Activated T-cell treated with anti-CD3 and anti-CD28 coated beads for 1 hour (primary cell): ENCODE results near the gene DDR2.
"Not testable (repeated sequence)": the region's sequence is repeated elsewhere in the genome, so short reads cannot be mapped to it uniquely, and the experiment has no call there.

Experiments
- DNase-seq: peaks from one replicate; pipeline ENCODE4 v3.0.0-alpha.2; 2020; ENCODE audit warnings: low read depth

DDR2 gene

DNA sequence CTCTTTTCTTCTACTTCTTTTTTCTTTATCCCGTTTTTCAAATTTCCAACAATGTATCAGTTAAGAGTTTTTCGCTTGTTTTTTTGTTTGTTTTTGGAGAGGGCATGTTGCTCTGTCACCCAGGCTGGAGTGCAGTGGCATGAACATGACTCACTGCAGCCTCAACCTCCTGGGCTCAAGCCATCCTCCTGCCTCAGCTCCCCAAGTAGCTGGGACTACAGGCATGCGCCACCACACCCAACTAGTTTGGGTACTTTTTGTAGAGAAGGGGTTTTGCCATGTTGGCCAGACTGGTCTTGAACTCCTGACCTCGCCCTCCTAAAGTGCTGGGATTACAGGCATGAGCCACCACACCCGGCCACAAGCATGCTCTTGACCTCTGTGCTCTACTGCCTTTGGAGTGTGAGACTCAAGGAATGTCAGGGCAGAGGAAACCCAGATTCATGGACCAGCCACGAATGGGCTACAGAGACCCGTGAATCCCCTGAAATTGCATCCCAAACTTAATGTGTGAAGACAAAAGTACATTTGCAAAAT is 93.1 kb downstream of the DDR2 start:
- DNase-seq, result no peak

- no peak for DNase-seq
Measured at GRCh38 chr1:162726555-162726954, 94.3 kb downstream of the DDR2 start.

DNA sequence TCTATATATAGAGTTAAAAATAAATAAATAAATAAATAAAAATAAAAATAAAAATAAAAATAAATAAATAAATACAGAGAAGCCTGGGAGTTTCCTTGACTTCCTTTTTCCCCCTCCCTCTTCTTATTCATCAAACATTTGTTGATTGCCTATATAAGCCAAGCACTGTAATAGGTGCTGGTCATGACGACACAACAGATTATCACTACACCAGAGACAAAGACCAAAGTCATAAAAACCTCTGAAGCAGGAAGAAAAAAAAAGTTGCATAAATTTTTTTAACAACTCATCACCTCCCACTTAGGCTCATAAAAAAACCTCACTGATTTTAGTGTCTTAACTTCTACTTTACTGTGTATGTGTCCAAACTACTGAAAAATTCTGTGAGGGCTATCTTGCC is 95.2 kb downstream of the DDR2 start:
- not testable (repeated sequence) for DNase-seq

GRCh38 chr1:162728573-162728972 is 96.3 kb downstream of the DDR2 start:
- no peak for DNase-seq

GRCh38 chr1:162729195-162729774 is 97.0 kb downstream of the DDR2 start:
- not testable (repeated sequence) for DNase-seq

DNA sequence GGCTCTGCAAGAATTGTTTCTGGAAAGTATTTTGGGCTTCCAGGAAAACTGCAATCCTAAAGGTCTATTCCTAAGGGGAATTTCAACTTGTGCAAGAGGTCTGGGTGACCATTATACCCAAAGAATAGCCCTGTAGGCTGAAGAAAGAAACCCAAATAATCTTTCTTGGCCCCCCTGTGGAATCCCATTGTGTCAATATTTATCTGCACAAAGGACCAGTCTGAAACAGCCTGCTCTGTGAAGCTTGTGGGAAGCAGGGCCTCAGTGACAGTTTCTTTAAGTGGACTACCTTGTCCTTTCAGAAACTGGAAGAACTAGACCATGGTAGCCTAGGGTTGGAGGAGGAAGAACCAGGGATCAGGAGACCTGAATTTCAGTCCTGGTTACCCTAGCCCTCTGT is 99.8 kb downstream of the DDR2 start:
- no peak for DNase-seq

DNA sequence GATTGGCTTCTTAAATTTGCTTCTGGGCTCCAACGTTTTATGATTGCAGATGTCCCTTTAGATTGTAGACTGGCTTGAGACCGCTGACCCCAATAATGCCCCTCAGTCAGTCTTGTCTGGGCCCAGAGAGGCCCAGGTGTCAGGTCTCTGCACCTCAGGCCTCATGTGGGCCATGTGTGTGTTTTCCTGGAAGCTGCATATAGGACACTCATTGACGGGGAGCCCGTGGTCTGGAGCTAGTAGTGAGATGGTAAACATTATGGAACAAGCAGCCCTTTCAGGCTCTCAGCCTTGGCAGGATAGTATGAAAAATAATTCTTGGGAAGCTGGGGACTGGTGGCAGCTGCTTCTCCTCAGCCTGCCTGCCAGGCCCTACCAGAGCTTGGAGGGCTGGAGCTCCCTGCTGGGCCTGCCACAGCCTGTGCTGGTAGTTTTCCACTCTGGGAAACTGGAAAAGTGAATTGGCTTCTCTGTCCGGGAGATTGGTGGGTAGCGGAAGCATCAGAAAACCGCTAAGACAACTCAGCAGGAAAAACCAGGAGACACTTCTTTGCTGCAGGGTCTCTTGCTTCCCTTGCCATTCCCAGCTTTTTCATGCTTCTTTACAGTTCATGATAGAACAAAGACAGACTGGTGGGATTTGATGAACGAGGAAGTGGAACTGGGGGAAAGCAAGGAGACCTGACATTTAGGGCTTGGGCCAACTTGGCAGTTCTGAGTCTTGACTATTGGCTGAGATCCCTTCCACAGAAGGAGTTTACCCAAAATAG is 100.5 kb downstream of the DDR2 start:
- DNase-seq, result no peak

GRCh38 chr1:162733336-162733590 is 101.0 kb downstream of the DDR2 start:
- DNase-seq, result no peak

- DNase-seq, result no peak
Measured at GRCh38 chr1:162734047-162734446, 101.8 kb downstream of the DDR2 start.

GRCh38 chr1:162736184-162736583 is 103.9 kb downstream of the DDR2 start:
- no peak for DNase-seq

DNA sequence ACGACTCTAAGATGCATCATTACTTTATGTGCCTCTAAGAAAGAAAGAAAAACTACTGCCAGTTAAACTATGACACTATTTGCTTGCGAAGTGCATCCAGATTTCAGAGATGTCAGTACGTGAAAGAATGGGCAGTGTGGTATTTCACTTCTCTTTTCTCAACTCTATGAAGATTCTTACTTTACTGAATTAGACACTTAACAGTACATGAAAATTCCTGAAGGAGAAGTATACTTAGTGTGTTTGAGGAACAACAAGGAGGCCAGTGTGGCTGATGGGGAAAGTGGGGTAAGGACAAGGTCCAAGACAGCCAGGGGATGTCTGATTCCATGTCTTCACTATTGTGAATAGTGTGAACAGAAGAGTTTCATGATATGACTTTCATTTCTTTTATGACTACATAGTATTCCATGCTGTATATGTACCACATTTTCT is 104.4 kb downstream of the DDR2 start:
- no peak for DNase-seq

DNA sequence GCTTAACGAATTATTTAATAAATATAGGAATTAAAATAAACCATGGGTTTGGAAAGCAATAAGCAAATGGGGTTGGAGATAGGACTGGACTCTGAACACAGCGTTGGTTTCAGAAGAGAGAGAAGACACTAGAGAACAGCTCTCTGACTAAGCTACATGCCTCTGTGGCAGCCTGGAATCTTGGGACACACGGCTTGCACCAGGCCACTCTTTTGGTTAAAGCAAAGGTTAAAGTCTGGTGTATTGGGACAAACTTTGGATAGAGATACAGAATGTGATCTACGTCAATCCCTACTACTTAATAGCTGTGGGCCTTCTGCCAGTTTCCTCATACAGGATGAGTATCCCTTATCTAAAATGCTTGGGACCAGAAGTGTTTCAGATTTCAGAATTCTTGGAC is 108.5 kb downstream of the DDR2 start:
- DNase-seq, result no peak

DNA sequence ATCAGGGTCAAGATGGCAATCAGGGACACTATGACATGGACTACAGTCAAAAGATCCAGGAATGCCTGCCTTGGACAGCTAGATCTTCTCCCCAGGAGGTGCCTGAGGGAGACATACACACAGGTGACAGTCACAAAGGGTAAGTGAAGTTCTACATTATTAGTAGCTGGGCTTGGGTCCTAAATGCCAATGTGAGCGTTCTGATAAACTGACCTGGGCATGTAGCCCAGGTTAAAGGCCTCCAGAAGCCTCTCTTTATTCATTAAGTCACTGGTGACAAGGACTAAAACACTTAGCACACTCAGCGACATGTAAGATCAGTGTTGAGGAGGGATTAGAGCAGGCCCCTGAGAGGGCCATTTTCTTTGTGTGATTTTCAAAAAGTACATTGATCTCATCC is 109.3 kb downstream of the DDR2 start:
- DNase-seq, result no peak

DNA sequence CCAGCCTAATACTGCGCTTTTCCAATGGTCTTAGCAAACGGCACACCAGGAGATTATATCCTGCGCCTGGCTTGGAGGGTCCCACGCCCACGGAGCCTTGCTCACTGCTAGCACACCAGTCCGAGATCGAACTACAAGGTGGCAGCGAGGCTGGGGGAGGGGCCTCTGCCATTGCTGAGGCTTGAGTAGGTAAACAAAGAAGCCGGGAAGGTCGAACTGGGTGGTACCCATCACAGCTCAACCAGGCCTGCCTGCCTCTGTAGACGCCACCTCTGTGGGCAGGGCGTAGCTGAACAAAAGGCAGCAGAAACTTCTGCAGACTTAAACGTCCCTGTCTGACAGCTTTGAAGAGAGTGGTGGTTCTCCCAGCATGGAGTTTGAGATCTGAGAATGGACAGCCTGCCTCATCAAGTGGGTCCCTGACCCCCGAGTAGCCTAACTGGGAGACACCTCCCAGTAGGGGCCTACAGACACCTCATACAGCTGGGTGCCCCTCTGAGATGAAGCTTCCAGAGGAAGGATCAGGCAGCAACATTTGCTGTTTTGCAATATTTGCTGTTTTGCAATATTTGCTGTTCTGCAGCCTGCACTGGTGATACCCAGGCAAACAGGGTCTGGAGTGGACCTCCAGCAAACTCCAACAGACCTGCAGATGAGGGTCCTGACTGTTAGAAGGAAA is 114.1 kb downstream of the DDR2 start:
- not testable (repeated sequence) for DNase-seq

GRCh38 chr1:162753001-162753658 is 120.9 kb downstream of the DDR2 start:
- DNase-seq, result no peak

DNA sequence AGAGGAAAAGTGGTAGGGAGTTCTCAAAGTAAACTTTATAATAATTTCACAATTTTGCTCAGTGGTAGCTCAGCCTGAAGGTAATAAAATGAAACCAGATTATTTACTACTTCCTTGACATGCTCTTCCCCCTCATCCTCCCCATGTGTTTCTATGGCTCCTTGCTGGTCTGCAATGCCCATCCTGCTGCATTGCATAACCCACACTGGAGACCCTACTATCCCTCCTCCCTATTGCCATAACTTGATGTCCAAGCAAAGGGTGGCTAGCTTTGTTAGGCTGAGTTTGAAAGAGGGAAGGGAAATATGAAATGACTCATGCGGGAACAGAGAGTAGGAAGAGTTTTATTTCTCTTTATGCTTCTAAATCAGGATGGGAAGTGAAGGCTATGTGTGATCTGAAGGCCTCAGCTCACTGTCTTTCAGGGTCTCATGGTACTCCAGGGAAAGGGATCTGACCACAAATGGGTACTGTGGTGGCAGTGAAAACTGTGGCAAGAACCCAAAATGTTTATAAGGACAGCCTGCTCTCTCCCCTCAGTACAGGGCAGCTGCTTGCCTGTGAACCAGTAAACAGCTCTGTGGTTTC is 121.8 kb downstream of the DDR2 start:
- DNase-seq, result no peak

DNA sequence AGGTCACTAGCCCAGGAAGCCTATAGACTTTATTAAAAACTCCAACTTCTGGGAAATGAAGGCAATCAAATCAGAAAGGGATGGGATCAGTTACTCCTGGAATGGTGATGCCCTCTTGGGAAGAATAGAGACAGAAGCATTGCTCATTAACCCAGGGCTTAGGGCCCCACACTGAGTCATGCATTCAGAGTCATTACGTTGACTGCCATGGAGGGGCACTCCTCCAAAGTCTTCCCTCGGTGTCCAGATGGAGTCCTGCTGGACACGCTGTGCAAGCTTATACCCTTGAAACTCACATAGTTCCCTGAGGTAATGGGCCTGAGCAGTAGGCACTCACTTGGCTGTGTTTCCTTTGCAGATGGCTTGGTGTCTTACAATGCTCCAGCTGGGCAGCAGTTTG is 123.0 kb downstream of the DDR2 start:
- no peak for DNase-seq

GRCh38 chr1:162756523-162756922 is 124.3 kb downstream of the DDR2 start:
- DNase-seq, result no peak

DNA sequence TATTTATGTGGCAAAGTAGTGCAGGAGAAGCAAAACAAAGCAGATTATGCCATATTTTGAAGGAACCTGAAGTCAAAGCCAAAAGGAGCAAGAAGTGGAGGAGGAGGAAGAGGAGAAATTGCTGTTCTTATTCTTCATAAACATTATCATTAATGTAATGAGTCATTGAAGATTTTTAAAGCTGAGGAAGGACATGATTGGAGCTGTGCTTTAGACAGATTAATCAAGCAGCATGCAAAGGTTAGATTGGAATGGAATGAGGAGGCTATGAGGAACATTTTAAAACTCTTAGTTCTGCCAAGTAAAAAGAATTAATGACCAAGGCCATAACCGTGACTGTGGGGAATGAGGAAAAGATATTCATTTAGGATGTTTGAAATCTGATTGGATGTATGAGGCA is 125.2 kb downstream of the DDR2 start:
- DNase-seq, result no peak

DNA sequence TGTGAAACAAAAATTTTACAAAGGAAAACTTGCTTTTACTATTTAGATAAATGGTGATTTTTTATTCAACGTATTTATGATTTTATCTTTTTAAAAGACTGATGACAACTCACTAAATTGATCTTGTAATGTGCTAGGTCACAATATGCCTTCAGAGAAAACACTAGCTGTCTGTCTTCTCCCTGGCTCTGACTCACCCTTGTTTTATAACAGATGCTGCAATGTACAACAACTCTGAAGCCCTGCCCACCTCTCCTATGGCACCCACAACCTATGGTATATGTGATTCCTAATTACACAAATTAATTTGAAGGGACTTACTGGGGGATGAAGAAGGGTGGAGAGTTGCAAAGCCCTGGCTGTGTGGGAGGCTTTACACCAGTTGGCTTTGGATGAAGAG is 133.5 kb downstream of the DDR2 start:
- DNase-seq, result no peak

DNA sequence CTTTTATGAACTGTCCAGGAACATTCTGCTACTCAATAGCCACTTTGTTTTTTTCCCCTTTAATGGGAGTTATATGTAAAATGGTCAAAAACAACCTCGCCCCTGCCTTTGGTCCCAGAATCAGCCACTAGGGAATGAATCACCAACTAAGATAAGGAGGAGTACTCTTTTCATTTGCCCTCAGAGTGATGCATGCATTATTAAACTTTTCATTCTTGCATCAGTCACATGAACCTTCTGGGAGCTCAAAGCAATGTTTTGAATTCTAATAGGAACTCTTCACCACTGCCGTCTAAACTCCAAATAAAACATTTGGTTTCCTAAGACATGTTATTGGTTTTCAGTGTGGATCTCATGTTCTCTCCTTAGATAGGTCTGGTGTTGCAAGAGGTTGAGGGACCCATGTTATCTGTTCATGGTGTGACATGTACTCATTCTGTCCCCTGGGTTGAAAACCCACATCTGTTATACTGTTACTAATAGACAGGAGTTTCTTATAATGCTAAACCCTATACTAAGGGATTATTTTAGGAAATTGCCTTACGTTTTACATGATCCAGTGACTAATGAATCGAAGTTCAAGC is 140.4 kb downstream of the DDR2 start:
- DNase-seq, result no peak

GRCh38 chr1:162774007-162774406 is 141.7 kb downstream of the DDR2 start:
- no peak for DNase-seq
